Mesodermal cell (in vitro differentiated cells): ENCODE results near the gene GCH1.

Experiments used
- H3K27ac ChIP-seq: 2 replicates; pipeline ENCODE4 v1.7.0; 2013; ENCODE audit warnings: mild to moderate bottlenecking, low read depth, low read length, moderate library complexity; ENCODE audit not compliant: severe bottlenecking
- H3K36me3 ChIP-seq: 2 replicates; pipeline ENCODE4 v1.7.1; 2013; ENCODE audit warnings: mild to moderate bottlenecking, low read length, moderate library complexity; ENCODE audit not compliant: control insufficient read depth, insufficient read depth
- H3K4me1 ChIP-seq: one replicate; pipeline ENCODE4 v1.7.1; 2013; ENCODE audit warnings: mild to moderate bottlenecking, low read length; ENCODE audit not compliant: insufficient read depth, control insufficient read depth, poor library complexity, severe bottlenecking
- H3K4me3 ChIP-seq: 2 replicates; pipeline ENCODE4 v1.7.0; 2013; ENCODE audit warnings: low read length, control low read depth, mild to moderate bottlenecking; ENCODE audit not compliant: insufficient read depth, poor library complexity, severe bottlenecking; ENCODE audit errors: extremely low read depth
- H3K9me3 ChIP-seq: 2 replicates; pipeline ENCODE4 v1.7.1; 2013; ENCODE audit warnings: mild to moderate bottlenecking, low read length, moderate library complexity; ENCODE audit not compliant: control insufficient read depth
- WGBS, 2 experiments: methylation state at CpG; one replicate each; pipeline ENCODE4 v1.1.5; 2013; ENCODE audit warnings: missing lambda C conversion rate in 2 of 2; ENCODE audit not compliant: insufficient coverage in 2 of 2; 5-methylcytosine and 5-hydroxymethylcytosine counted together

The GCH1 gene

DNA sequence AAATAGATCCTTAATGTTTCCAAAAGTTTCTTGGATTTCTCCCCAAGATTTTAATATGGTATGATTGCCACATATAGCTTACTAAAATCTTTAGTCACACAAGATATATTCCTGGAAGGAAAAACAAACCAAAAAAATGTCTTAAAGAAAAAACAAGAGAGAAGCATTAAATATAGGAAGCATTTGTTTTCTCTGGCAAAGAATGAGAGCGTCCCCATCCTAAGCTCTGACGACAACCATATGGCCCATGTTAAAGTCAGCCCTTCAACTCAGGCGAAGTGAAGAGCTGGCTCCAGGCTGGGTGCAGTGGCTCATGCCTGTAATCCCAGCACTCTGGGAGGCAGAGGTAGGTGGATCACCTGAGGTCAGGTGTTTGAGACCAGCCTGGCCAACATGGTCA is 35.6 kb downstream of the GCH1 start:
- Histone ChIP-seq H3K9me3 (no peaks in the 10 kb centered on the region), H3K4me3 (no peak overlapping the region), H3K27ac (no peak overlapping the region), H3K4me1 (no peaks in the 10 kb centered on the region), H3K36me3 (no peaks in the 10 kb centered on the region)
- WGBS, 2 experiments: 100% methylated on average over 2 to 3 of the region's 3 CpGs

DNA sequence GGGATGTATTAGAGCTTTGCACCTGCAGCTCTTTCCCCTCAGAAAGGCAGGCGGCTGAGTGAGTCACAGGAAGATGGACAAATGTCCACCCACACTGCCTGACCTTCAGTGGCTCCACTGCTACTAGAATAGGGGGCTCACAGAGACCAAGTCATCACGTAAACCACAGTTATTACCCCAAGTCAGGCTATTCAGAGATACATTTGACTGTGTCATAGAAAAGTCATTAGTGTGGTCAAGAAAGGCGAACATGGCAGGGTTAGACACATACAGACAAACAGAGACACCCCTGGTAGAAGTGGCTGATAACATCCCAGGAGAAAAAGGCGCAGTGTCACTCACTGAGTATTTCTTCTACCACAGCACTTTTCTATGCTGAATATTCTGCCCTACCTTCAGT is 36.0 kb downstream of the GCH1 start:
- no peaks in the 10 kb centered on the region for H3K4me1 ChIP-seq
- 100% methylated on average over 1 to 2 of the region's 4 CpGs for WGBS, 2 experiments
- H3K27ac ChIP-seq: no peak overlapping the region
- H3K9me3 ChIP-seq: no peaks in the 10 kb centered on the region
- no peak overlapping the region for H3K4me3 ChIP-seq
- H3K36me3 ChIP-seq: no peaks in the 10 kb centered on the region

DNA sequence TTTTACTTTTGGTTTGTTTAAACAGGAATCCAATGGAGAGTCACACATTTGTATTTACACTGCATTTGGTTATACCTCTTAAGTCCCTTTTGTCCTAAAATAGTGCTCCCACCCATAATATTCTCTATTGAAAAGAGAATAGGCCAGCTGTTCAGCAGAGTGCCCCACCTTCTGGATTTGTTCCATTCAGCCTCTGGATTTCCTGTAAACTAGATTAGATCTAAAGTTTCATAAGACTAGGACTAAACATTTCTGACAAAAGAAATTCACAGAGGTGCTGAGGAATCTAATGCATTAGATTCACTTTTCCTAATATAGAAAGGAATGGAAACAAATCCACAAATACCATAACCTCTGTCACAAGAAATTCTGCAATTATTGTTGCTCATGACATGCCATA is 38.1 kb downstream of the GCH1 start:
- no peak overlapping the region for H3K27ac ChIP-seq
- H3K4me3 ChIP-seq: no peak overlapping the region
- no peaks in the 10 kb centered on the region for H3K4me1 ChIP-seq
- no peaks in the 10 kb centered on the region for H3K9me3 ChIP-seq
- H3K36me3 ChIP-seq: no peaks in the 10 kb centered on the region

DNA sequence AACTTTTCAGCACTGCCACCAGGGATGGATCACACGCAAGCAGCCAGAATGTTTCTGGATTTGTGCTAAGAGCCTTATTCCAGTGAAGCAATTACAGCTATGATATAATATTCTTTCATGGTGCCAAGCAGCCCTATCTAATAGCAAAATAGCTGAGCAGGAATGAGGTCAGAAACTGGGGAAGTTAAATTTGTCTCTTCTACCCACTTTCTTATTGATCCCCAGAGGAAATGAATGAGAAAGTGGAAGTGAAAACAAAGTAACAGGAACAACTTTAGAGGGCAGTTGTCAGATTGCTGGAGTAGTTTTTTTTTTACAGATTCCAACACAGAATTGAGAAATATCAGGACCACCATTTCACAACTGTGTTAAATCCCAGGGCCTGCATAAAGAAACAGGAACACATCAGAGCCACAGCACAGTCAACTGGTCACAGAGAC is 44.8 kb downstream of the GCH1 start:
- H3K4me3 ChIP-seq: no peak overlapping the region
- WGBS, 2 experiments: no CpG with 5 or more reads among the region's 1 CpG
- H3K27ac ChIP-seq: no peak overlapping the region
- H3K4me1 ChIP-seq: no peaks in the 10 kb centered on the region
- H3K36me3 ChIP-seq: no peaks in the 10 kb centered on the region
- H3K9me3 ChIP-seq: no peaks in the 10 kb centered on the region

DNA sequence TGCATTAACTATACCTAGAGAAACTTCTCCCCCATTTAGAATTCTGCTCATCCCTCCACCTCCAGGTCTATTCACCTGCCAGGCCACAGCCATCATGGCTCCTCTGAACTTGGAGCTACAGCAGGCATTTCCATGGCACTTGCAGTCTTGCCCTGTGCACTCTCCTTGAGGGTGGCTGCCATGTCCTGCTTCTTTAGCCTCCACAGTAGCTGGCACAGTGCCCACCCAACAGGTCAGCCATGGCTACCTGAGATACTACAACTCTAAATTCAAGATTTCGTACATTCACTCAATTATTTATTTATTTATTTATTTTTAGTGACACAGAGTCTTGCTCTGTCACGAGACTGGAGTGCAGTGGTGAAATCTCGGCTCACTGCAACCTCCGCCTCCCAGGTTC is 46.5 kb downstream of the GCH1 start:
- no peaks in the 10 kb centered on the region for H3K4me1 ChIP-seq
- no peaks in the 10 kb centered on the region for H3K36me3 ChIP-seq
- WGBS, 2 experiments: 95 to 100% methylated on average over 3 of the region's 4 CpGs
- no peak overlapping the region for H3K27ac ChIP-seq
- no peaks in the 10 kb centered on the region for H3K9me3 ChIP-seq
- no peak overlapping the region for H3K4me3 ChIP-seq

DNA sequence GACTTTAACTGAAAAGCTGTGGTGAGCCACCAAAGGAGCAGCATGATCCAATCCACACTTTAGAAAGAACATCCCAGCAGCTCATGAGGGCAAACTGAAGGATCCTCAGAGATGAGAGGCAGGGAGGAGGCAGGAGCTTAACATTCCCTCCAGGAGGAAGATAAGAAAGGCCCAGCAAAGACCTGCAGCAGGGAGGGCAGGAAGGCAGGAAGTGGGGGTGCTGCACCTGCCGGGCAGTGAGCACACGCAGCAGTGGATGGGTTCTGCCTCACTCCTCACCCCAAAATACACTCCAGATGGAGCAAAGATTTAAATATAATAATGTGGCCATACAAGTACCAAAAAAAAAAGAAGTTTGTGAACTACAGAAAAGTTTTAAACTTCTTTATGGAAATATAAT is 48.4 kb downstream of the GCH1 start:
- Histone ChIP-seq H3K4me1 (no peaks in the 10 kb centered on the region), H3K9me3 (no peaks in the 10 kb centered on the region), H3K27ac (no peak overlapping the region), H3K36me3 (no peaks in the 10 kb centered on the region), H3K4me3 (no peak overlapping the region)
- 27% methylated on average over 2 of the region's 2 CpGs; no CpG with 5 or more reads in 1 of the 2 experiments for WGBS, 2 experiments

DNA sequence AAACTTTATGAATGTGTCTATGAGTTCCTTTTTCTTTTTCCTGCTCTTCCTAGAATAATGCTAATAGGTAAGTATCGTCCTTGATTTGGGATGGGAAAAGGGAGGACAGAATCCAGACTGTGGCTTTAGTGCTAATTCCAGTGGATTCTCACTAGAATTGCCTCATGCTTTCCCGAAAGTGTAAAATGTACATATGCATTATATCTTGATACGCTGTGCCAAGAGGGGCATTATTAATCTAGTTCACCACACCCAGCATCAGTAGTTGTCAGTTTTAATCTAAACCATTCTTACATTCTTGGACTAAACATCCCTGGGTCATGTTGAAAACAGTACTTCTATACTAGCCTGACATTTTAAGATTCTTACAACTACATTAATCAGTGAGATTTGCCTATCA is 49.3 kb downstream of the GCH1 start:
- no peaks in the 10 kb centered on the region for H3K4me1 ChIP-seq
- no peaks in the 10 kb centered on the region for H3K36me3 ChIP-seq
- no peak overlapping the region for H3K27ac ChIP-seq
- WGBS, 2 experiments: no CpG with 5 or more reads among the region's 3 CpGs
- H3K9me3 ChIP-seq: no peaks in the 10 kb centered on the region
- no peak overlapping the region for H3K4me3 ChIP-seq

DNA sequence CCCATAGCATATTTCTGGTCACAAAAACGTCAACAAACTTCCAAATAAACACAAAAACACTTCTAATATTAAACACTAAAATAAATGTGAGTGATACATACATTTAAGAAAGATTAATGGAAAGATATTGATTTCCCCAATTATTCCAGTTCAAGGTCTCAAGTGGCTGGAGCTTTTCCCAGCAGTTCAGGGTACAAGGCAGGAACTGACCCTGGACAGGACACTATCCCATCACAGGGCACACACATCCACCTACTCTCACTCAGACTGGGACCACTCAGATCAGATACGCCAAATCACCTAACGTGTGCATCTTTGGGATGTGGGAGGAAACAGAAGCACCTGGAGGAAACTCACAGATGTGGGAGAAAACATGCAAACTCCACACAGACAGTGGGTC is 50.4 kb downstream of the GCH1 start:
- H3K9me3 ChIP-seq: no peaks in the 10 kb centered on the region
- no peaks in the 10 kb centered on the region for H3K4me1 ChIP-seq
- no CpG with 5 or more reads among the region's 3 CpGs for WGBS, 2 experiments
- H3K27ac ChIP-seq: no peak overlapping the region
- no peak overlapping the region for H3K4me3 ChIP-seq
- no peaks in the 10 kb centered on the region for H3K36me3 ChIP-seq

DNA sequence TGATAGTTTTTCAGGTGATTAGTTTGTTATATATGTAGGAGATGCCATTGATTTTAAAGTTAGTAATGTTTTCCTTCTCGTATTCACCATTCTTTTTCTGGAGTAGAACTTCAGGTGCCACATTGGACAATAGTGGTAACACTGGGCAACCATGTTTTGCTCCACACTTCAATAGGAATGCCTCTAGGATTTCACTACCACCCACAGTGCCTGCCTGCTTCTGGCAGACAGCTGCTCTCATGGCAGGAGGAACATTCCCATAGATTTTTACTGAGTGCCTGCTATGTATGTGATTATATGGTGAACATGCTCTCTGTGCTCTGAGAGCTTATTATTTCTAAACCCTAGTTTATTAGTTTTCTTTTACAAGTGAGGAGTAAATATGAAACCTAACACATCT is 53.7 kb downstream of the GCH1 start:
- 57% methylated on average over 1 of the region's 1 CpG; no CpG with 5 or more reads in 1 of the 2 experiments for WGBS, 2 experiments
- Histone ChIP-seq H3K4me3 (no peak overlapping the region), H3K27ac (no peak overlapping the region), H3K36me3 (no peaks in the 10 kb centered on the region), H3K4me1 (no peaks in the 10 kb centered on the region), H3K9me3 (no peaks in the 10 kb centered on the region)

DNA sequence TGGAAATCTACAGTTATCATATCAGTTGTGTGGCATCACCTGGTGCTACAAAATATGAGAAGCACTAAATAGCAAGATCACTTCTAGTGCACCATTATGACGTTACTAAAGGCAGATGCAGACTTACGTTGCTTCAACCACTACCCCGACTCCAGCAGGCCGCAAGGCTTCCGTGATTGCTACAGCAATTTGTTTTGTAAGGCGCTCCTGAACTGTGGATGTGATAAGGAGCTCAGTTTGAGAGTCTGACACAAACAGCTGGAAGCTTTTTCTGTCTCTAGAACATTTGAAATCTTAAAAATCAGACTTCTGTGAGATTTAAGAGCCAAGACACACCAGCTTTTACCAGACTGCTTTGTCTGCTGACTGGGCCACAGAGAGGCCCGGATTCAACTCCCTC is 57.0 kb downstream of the GCH1 start:
- WGBS, 2 experiments: 91 to 98% methylated on average over 7 of the region's 7 CpGs
- Histone ChIP-seq H3K36me3 (no peaks in the 10 kb centered on the region), H3K4me3 (no peak overlapping the region), H3K27ac (no peak overlapping the region), H3K4me1 (no peaks in the 10 kb centered on the region), H3K9me3 (no peaks in the 10 kb centered on the region)

DNA sequence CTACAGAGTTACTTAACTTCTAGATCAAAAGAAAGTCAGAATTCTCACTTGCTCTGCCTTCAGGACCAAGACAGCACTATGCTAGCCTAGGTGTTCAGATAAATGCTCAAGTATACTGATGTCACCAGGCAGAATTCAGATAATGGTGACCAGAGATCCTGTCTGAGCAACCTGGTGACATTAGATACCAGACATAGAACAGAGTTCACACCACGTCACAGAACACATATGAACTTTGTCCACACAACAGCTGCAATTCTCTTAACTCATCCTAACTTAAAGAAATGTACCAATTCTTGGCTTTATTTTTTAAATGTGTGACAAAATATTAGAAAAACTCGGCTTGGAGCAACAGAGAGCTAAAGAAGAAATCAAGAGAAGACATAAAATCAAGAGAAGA is 58.1 kb downstream of the GCH1 start:
- WGBS, 2 experiments: 86 to 93% methylated on average over 1 to 2 of the region's 2 CpGs

DNA sequence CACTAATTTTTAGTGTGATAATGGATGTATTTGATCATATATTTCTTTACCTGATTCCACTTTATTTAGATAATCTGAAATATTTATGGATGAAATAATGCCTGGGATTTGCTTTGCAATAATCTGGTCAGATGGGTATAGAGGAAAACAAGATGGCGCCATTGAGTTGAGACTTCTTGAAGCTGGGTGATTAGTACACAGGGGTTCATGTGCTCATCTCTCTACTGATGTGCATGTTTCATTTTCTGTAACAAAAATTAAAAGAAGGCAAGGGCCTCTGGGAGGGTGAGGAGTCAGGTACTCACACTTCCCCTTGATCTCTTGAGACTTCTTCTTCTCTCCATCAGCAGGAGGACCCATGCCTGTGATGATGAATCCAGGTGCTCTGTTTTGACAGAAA is 61.8 kb downstream of the GCH1 start:
- Histone ChIP-seq H3K4me3 (no peak overlapping the region), H3K4me1 (no peaks in the 10 kb centered on the region), H3K9me3 (no peaks in the 10 kb centered on the region), H3K27ac (no peak overlapping the region), H3K36me3 (no peaks in the 10 kb centered on the region)
- WGBS, 2 experiments: 100% methylated on average over 1 of the region's 1 CpG

More for the DNA sequence above, 58.1 kb downstream of the GCH1 start:
- Histone ChIP-seq H3K4me3 (no peak overlapping the region), H3K4me1 (no peaks in the 10 kb centered on the region), H3K27ac (no peak overlapping the region), H3K9me3 (no peaks in the 10 kb centered on the region), H3K36me3 (no peaks in the 10 kb centered on the region)
